Left hindlimb (tissue), 1 donor: Measurements from ENCODE around the gene CTTNBP2.
"Not testable (repeated sequence)": the region's sequence is repeated elsewhere in the genome, so short reads cannot be mapped to it uniquely, and the experiment has no call there.

Source experiments
- DNase-seq: peaks from one replicate; pipeline ENCODE4 v3.0.0-alpha.2; 2018

CTTNBP2 gene

DNA sequence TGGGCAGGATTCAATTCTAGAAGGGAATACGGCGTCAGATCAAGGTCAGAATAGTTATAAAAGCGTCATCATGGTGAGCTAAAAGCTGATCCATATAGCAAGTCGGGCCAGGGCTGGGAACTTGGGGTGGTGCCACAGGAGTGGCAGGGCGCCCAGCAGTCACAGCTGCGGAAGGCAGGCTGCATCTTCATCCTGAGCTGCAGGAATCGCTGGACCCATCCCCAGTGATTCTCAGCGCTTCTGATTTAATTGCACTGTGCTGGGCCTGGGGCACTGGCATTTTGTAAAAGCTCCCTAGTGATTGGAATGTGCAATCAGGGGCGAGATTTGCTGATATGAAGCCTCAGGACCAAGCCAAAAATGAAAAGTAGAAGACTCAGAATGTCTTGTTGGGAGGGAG is 135.3 kb downstream of the CTTNBP2 start:
- no peak for DNase-seq

DNA sequence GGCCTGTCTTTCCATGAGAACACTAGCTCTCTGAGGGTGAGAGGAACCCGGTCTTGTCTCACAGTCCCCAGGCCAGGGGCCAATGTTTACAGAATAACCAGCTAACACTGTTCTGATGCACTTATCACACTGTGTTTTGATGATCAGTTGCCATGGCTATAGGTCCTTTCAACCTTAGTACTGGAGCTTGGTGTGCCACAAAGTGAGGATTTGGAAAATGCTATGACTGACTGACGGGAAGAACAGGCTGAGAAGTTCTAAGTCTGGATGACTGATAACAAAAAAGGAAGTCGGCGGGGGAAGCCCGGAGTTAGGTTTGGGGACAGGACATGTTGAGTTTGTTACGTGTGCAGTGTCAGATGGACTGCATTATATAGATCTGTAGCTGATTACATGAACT is 141.8 kb downstream of the CTTNBP2 start:
- no peak for DNase-seq

GRCh38 chr7:117730390-117730789 is 142.9 kb downstream of the CTTNBP2 start:
- no peak for DNase-seq

DNA sequence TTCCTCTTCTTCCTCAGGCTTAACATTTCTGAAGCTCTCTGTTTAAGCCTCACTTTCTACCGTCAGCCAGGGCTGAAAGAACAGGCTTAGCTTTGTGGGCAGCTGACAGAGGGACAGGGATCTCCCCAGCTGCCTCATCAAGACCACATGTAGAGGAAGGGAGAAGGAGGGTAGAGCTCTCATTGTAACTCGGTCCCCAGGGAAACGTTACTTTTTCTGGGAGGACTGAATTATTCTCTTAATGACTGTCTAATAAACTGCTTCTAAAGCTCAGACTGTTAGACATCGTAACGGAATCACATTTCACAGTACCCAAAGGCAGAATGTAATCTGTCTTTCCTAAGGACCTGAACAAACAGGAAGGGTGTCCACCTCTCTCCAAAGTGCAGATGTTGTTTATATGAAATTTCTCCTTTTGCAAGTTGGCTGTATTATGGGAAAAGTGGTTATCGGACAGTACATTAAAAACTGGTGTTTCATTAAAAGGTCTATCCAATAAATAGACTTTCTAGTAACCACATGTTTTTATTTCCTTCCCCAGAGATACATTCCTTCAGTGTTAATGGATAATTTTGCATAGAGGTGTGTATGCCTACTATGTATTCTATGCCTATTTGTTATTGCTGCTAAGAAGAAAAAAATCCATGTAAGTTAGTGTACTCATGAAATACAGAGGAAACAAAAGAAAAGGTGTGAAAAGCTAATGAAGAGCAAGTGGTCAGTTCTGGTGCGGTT is 144.2 kb downstream of the CTTNBP2 start:
- no peak for DNase-seq

GRCh38 chr7:117724898-117725297 is 148.3 kb downstream of the CTTNBP2 start:
- DNase-seq: no peak

- DNase-seq: no peak
These were observed 153.9 kb downstream of the CTTNBP2 start for GRCh38 chr7:117719377-117719776.

DNA sequence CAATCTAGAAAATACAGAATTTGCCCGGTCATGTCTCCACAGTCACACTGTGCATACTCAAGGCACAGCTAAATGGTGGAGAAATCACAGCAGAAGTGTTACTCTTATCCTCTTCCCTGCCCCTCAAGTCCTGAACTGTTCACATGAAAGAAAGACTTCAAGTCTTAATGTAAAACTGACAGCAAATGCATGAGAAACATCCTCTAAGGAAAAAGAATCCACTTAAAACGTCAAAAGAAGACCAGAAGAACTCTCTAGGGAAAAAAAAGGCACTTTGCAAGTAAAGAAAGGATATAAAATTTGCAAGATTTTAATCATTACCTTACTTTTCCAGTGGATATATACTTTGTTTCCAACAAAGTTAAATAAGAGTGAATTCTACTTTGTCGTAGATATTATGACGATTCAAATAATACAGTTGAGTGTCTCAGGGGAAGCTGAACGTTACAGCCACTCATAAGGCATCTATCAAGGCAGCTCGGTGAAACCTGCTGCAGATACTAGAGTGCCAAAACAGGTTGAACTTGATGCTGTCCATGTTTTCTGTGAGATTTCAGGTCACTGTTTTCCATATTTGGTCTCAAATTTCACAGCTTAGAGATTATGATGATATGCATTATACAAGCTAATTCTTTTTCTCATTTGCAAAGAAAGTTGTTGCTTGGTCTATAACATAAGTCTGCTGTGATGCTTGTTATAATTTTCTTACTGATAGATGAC is 155.0 kb downstream of the CTTNBP2 start:
- no peak for DNase-seq

DNA sequence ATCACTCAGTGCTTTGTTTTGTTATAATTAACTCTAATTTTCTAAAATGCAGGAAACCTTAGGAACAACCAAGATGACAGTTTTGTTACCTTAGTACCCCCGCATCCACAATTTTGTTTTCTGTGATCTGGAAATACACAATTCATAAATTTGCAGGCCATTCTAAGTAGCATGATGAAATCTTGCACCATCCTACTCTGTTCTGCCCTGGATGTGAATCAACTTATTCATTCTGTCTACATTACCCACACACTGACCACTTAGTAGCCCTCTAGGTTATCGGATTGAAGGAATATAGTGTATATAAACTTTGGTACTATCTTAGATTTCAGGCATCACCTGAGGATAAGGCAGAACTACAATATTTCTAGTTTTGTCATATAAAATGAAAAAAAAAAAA is 155.9 kb downstream of the CTTNBP2 start:
- DNase-seq: no peak

- no peak for DNase-seq
These were observed 156.4 kb downstream of the CTTNBP2 start for GRCh38 chr7:117716707-117717299.

DNA sequence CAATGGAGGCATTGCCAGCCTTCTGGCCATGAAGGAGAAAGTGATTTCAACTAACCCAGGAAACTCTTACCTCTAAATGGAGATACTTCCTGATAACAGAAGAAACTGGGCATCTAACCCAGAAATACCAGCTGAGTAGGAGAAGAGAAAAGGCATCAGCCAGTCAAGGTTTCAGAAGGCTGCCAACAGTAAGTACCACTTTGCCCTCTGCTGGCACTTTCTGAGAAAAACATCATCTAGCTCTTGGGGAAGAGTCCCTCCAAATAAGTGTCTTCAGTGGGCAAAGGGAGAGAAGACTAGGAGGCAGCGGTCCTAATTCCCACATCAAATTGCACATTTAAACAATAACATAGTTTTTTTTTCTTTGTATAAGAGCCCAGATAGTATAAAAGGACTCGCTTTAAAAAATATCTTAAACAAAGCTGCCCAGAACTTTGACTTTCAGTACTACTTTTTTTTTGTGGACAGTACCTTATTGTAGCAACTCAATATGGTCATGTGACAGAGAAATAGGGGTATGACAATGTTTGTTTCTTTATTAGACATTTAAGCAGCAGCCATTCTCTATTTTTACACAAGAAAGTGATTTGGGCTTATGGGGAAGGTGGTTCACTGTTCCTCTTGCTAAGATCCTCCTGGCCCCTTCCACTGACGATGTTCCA is 157.3 kb downstream of the CTTNBP2 start:
- no peak for DNase-seq

DNA sequence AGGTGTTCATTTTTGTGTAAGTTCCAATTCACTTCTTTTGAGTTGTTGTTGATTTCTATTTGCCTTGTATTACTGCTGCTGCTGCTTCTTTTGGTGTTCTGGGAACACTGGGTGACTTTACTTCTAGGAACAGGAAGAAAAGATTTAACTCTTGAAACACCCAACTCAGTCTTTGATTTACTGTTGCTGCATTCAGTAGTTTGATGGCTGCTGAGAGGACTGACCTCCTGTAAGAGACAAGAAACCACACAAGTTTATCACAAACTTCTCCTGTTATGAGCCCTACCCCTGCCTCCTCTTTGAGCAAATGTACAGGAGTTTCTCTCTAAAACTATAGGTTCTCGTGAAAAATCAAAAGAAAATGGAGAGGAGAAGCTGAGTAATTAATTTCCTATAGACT is 161.7 kb downstream of the CTTNBP2 start:
- DNase-seq: no peak

GRCh38 chr7:117708173-117708572 is 165.1 kb downstream of the CTTNBP2 start:
- not testable (repeated sequence) for DNase-seq

DNA sequence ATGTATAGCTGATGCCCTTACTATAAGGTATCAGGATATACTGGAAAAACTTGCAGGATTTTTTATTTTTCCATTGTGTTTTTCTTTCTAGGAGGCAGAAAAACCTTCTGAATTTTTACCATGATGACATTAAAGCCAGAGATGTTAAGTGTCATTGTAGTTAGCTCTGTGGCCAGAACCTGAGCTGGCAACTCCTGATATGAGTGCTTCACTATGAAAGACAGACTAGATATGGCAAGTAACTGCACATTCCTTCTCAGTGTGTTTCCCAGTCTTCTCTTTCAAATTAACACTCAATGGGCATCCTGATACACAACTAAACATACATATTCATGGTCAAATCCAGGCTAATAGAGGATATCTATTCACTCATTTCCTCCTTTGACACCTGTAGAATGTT is 166.2 kb downstream of the CTTNBP2 start:
- DNase-seq: no peak

- DNase-seq: no peak
These were observed 167.0 kb downstream of the CTTNBP2 start for GRCh38 chr7:117706210-117706609.

DNA sequence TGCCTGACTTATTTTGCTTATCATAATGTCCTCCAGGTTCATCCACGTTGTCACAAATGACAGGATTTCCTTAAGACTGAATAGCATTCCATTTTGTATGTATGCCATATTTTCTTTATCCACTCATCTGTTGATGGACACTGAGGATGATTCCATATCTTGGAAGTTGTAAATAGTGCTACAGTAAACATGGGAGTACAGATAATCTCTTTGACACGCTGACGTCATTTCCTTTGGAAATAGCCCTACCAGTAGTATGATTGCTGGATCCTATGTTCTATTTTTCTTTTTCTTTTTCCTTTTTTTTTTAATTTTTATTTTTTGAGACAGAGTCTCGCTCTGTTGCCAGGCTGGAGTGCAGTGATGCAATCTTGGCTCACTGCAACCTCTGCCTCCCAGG is 167.6 kb downstream of the CTTNBP2 start:
- no peak for DNase-seq

DNA sequence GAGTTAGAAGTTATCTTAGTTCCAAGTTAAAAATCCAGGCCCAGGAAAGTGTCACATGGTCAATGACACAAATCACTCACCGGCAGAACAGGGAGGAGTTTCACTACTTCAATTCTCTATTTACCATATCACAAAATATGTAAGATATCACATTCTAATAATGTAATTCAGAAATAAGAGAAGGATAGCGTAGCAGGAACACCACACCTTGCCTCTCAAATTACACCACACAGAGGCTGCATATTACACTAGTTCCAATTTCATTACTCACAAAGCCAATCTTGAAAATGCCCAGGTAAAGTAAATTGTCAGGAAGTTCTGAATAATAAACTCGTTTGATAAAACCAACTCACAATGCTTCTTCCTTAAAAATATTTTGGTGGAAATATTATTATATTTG is 169.2 kb downstream of the CTTNBP2 start:
- DNase-seq: no peak

- no peak for DNase-seq
These were observed 175.2 kb downstream of the CTTNBP2 start for GRCh38 chr7:117698018-117698417.

GRCh38 chr7:117692338-117692737 is 180.9 kb downstream of the CTTNBP2 start:
- no peak for DNase-seq

DNA sequence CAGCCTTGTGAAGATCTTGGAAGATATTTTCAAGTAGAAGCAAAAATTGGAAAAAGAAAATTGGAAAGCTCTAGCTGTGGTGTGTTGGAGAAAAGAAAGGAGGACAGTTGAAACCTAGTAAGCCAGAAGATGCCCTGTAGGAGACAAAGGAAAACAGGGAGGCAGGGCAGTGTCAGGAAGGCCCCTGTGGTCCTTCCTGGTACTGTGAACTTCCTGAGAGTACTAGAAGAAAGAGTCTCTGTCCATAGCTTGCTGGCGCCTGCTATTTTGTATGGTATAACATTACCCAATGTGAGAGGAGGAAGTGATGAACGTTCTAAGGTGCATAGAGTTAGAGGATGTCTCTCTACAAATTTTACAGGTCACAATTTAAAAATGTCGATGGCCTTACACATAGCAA is 183.1 kb downstream of the CTTNBP2 start:
- DNase-seq: no peak

DNA sequence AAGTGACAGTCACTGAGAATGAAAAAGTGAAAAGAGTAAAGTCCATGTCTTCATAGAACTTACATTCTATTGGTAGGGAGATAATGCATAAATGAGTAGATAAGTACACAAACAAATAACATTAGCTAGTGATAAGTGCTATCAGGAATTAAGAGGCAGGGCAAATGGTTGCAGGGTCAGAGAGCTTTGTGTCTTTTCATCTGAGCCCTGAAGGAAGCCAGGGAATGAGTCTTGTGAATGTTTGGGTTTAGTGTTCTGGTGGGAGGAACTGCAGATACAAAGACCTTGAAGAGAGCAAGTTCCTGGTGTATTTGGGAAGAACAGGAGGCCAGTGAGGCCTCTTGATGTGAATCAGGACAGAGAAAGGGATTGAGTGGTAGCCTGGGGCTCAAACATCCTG is 183.8 kb downstream of the CTTNBP2 start:
- no peak for DNase-seq

DNA sequence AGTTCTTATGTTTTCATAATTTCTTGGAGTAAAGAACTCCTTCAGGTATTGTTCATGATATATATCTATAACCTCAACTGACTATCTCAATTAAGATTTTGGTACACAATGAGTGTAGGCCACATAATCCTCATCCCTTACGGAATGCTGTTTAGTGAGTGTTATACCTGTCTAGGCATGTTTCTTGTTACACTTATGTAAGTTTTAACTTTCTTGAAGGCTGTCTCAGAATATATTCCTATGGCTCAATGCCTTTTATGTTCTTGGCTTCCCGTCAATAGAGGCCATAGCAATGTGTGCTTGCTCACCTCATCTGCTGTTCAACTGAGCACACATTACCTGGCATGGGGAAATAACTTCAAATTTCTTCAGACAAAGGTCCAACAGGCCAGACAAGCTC is 185.1 kb downstream of the CTTNBP2 start:
- DNase-seq: no peak

- DNase-seq: no peak
These were observed 186.8 kb downstream of the CTTNBP2 start for GRCh38 chr7:117686311-117686935.

- DNase-seq: no peak
These were observed 187.4 kb downstream of the CTTNBP2 start for GRCh38 chr7:117685795-117686194.
